HG03097 (cell line): Measurements from ENCODE around the gene TAS2R30.
"Not testable (repeated sequence)": the region's sequence is repeated elsewhere in the genome, so short reads cannot be mapped to it uniquely, and the experiment has no call there.

Experiments
- ATAC-seq: cut with Tn5 transposase; IDR thresholded peaks from one replicate; pipeline ENCODE4 v1.9.1; 2021; ENCODE audit not compliant: unreplicated experiment, low FRiP score

The TAS2R30 gene

DNA sequence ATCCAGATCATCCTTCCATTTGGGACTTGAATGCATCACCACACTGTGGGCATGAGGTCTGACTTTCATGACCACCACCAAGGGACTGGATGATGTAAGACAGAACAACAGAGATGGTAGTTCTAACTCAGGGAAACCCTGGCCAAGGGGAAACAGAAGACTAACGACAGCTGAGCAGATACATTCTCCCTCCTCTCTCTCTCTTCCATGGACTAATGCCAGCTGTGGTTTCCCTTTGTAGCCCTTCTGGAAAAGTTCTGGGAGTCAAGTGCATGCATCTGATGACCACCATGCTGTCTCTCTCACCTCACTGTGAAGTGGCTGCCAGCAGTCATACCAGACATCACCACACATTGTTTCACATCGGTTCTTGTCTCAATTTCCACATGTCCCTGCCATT is 3.4 kb downstream of the TAS2R30 start:
- ATAC-seq = no peak

DNA sequence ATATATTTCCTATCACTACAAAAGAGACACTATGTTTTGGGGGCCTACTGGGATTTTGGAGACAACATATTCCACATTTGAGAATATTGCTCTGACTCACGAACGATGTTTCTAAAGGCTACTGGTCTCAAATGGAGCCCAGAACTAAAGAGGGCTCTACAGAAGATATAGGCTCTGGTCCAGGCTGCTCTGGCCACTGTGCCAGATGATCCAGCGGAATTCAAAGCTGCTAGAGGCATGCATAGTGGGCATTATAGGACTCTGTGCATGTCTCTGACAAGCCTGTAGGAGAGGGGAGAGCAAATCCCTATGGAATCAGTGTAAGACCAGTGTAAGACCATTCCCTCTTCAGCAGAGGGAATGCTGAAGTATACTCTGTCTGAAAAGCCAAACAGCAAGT is 4.1 kb downstream of the TAS2R30 start:
- no peak for ATAC-seq

GRCh38 chr12:11114130-11114529 is 20.3 kb downstream of the TAS2R30 start:
- not testable (repeated sequence) for ATAC-seq

DNA sequence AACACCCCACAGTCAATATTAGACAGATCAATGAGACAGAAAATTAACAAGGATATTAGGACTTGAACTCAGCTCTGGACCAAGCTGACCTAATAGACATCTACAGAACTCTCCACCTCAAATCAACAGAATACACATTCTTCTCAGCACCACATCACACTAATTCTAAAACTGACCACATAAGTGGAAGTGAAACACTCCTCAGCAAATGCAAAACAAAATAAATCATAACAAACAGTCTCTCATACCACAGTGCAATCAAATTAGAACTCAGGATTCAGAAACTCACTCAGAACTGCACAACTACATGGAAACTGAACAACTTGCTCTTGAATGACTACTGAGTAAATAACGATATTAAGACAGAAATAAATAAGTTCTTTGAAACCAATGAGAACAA is 23.2 kb downstream of the TAS2R30 start:
- not testable (repeated sequence) for ATAC-seq

DNA sequence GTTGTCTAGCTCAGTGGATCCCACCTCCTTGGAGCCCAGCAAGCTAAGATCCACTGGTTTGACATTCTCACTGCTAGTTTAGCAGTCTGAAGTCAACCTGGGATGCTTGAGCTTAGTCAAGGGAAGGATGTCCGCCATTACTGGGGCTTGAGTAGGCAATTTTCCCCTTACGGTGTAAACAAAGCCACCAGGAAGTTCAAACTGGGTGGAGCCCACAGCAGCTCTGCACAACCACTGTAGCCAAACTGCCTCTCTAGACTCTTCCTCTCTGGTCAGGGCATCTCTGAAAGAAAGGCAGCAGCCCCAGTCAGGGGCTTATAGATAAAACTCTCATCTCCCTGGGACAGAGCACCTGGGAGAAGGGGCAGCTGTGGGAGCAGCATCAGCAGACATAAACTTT is 25.6 kb downstream of the TAS2R30 start:
- ATAC-seq = no peak

DNA sequence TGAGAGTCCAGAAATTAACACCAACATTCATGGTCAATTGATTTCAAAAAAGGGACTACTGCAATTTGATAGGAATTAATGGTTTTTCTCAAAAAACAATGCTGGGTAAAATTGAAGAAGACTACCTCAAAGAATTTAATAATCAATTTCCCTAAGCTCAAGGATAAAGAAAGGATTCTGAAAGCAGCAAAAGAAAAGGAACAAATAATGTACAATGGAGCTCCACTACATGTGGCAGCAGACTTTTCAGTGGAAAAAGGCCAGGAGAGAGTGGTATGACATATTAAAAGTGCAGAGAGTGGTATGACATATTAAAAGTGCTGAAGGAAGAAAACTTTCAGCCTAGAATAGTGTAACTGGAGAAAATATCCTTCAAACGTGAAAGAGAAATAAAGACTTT is 26.7 kb downstream of the TAS2R30 start:
- no peak for ATAC-seq

DNA sequence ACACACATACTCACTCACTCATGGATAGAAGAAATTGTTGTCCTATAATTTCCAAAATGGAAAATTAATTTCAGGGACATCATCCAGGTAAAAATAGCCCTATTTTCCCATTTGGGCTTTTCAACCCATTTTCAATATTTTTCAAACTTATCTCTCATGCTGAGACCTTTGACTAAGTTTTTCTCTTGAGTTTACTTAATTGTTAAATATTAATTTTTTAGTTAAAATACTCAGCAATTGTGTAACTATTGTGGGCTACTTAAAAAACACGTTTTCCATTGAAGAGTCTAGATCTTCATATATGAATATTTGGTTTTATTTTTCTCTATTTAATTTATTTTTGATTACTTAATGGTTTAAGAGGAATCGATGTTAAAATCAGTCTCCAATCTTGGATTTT is 28.2 kb downstream of the TAS2R30 start:
- no peak for ATAC-seq

DNA sequence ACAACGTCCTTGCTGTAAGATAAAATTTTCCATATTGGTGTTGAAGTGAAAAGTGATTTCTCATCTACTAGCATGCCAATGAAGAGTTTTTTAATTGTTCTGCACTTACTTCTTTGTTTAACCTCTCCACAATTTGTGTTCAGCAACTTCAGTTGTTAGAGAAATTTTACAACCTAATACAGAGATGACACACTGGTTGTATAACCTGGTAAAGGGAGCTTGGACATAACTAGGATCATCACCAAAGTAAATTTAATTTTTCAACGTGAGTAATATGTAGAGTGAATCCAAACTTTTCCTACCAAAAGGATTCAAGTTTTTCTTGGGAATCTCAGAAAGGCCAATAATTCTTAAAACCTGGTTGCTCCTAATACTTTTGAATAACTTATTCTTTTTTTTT is 28.9 kb downstream of the TAS2R30 start:
- no peak for ATAC-seq

- not testable (repeated sequence) for ATAC-seq
These were observed 39.5 kb downstream of the TAS2R30 start for GRCh38 chr12:11094910-11095309.

- no peak for ATAC-seq
These were observed 42.3 kb downstream of the TAS2R30 start, which contains the start of gene TAS2R43 for GRCh38 chr12:11092128-11092527. TAS2R43 (minus strand) TSS chr12:11092313; CDS start chr12:11092229, 84 bp downstream.

DNA sequence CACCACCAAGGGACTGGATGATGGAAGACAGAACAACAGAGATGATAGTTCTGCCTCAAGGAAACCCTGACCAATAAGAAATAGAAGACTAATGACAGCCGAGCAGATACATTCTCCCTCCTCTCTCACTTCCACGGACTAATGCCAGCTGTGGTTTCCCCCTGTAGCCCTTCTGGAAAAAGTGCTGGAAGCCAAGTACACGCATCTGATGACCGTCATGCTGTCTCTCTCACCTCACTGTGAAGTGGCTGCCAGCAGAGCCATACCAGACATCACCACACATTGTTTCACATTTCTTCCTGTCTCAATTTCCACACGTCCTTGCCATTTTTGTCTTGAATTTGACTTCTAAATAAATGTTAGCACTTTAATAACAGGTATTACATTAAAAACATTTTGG is 45.2 kb downstream of the TAS2R30 start:
- ATAC-seq = no peak

GRCh38 chr12:11085419-11085818 is 49.0 kb downstream of the TAS2R30 start:
- ATAC-seq = no peak
